SW 1271 (cell line): ENCODE measurements around the gene REXO5.
"Not testable (repeated sequence)": the region's sequence is repeated elsewhere in the genome, so short reads cannot be mapped to it uniquely, and the experiment has no call there.

Experiments
- DNase-seq, 2 experiments: peaks; one replicate each; lab custom pipeline; 2025; lab: John Stamatoyannopoulos, UW

Gene REXO5

GRCh38 chr16:20806168-20807050 is at the start of gene REXO5, which contains the start of gene ERI2:
Gene REXO5, plus strand, starts transcription at chr16:20806527. Its CDS starts 427 bp downstream, at chr16:20806954.
Gene ERI2, minus strand, starts transcription at chr16:20806472. Its CDS starts 42 bp downstream, at chr16:20806430.
- DNase-seq = peak; percentile 75 to 85

- DNase-seq = no peak
These were observed 46.0 kb upstream of the REXO5 start for GRCh38 chr16:20760346-20760745.

- no peak for DNase-seq
These were observed 45.2 kb upstream of the REXO5 start for GRCh38 chr16:20761175-20761574.

- no peak for DNase-seq
These were observed 43.8 kb upstream of the REXO5 start for GRCh38 chr16:20762404-20763123.

- no peak for DNase-seq
These were observed 42.7 kb upstream of the REXO5 start, which contains the start of gene ACSM3 for GRCh38 chr16:20763461-20764232. Gene ACSM3, plus strand, starts transcription at chr16:20764014. Its CDS starts 6,021 bp downstream, at chr16:20770035.

- not testable (repeated sequence) for DNase-seq
These were observed 41.9 kb upstream of the REXO5 start for GRCh38 chr16:20764448-20764847.

- DNase-seq = no peak
These were observed 40.6 kb upstream of the REXO5 start for GRCh38 chr16:20765732-20766131.

GRCh38 chr16:20766294-20766693 is 40.0 kb upstream of the REXO5 start:
- DNase-seq = no peak

GRCh38 chr16:20767577-20767976 is 38.8 kb upstream of the REXO5 start:
- DNase-seq = no peak

- DNase-seq = no peak
These were observed 38.2 kb upstream of the REXO5 start for GRCh38 chr16:20768121-20768520.

- no peak for DNase-seq
These were observed 37.5 kb upstream of the REXO5 start for GRCh38 chr16:20768818-20769217.

- no peak for DNase-seq
These were observed 32.6 kb upstream of the REXO5 start for GRCh38 chr16:20773679-20774078.

- DNase-seq = peak in 1 of 2 experiments; percentile 25
These were observed 31.5 kb upstream of the REXO5 start for GRCh38 chr16:20774703-20775362.

- no peak for DNase-seq
These were observed 24.6 kb upstream of the REXO5 start for GRCh38 chr16:20781697-20782096.

GRCh38 chr16:20782470-20782869 is 23.9 kb upstream of the REXO5 start:
- DNase-seq = no peak

GRCh38 chr16:20784204-20784603 is 22.1 kb upstream of the REXO5 start:
- DNase-seq = no peak

- no peak for DNase-seq
These were observed 17.2 kb upstream of the REXO5 start for GRCh38 chr16:20789130-20789529.

GRCh38 chr16:20791923-20792612 is 14.3 kb upstream of the REXO5 start:
- no peak for DNase-seq

- DNase-seq = no peak
These were observed 8.0 kb upstream of the REXO5 start for GRCh38 chr16:20798364-20798763.

- peak in 1 of 2 experiments; percentile 38 for DNase-seq
These were observed 6.7 kb upstream of the REXO5 start for GRCh38 chr16:20799599-20799998.

GRCh38 chr16:20801278-20801677 is 5.0 kb upstream of the REXO5 start:
- no peak for DNase-seq
